ENCODE data around the gene LNX2.

GRCh38 chr13:27621116-27621365, 712 bp upstream of the LNX2 start:
- no peak for TF ChIP-seq POLR2A (IDR thresholded peaks at IDR 0.05)
- no peak for TF ChIP-seq CTCF (IDR thresholded peaks at IDR 0.05)

Measured in thyroid gland (tissue), 4 donors.